Muscle of leg (tissue), 11 donors: ENCODE measurements around the gene NODAL. TPM values are rescaled to one million over a fixed set of nuclear protein-coding genes. Genes with fewer than 3 reads are reported as not detected.
A peak's percentile ranks its signal among the peaks of the same experiment; 100 is the strongest.

Experiments used
- DNase-seq: peaks from one replicate; pipeline ENCODE4 v3.0.0; 2013
- H3K27ac ChIP-seq: one replicate; pipeline ENCODE4 v1.5.1; 2013; ENCODE audit warnings: mild to moderate bottlenecking, low read length, control low read depth
- H3K27me3 ChIP-seq: one replicate; pipeline ENCODE4 v1.6.1; 2013; ENCODE audit warnings: low read length; ENCODE audit not compliant: control insufficient read depth, insufficient read depth
- H3K36me3 ChIP-seq: one replicate; pipeline ENCODE4 v1.6.1; 2013; ENCODE audit warnings: low read length; ENCODE audit not compliant: control insufficient read depth, insufficient read depth
- H3K4me1 ChIP-seq: one replicate; pipeline ENCODE4 v1.6.1; 2013; ENCODE audit warnings: low read length; ENCODE audit not compliant: control insufficient read depth, insufficient read depth
- H3K4me3 ChIP-seq: one replicate; pipeline ENCODE4 v1.5.1; 2013; ENCODE audit warnings: low read length, control low read depth
- H3K9me3 ChIP-seq: replicated peaks from 2 replicates; pipeline ENCODE4 v1.6.1; 2013; ENCODE audit warnings: low read depth, low read length; ENCODE audit not compliant: control insufficient read depth
- WGBS: methylation state at CpG from one replicate; pipeline ENCODE4 v1.1.5; 2013; ENCODE audit warnings: missing lambda C conversion rate; ENCODE audit not compliant: insufficient coverage; 5-methylcytosine and 5-hydroxymethylcytosine counted together
- polyA plus RNA-seq, 8 donors: library from polyadenylated mRNA; unstranded; fragments of 120-200 nt; gene quantifications; one replicate each; pipeline versions ENCODE4 v1.2.1 to v1.2.3, GENCODE V29; 2013; ENCODE audit warnings: inconsistent platforms in 1 of 8, low replicate concordance in 1 of 8; ENCODE audit not compliant: insufficient read length in 8 of 8, insufficient read depth in 1 of 8
- total RNA-seq: library from RNA; stranded (reverse); fragments of 120-200 nt; gene quantifications from one replicate; pipeline ENCODE4 v1.2.4, GENCODE V29; 2013

The NODAL gene
- total and polyA plus RNA-seq, 9 donors = 0.04 to 0.53 (median 0.22) TPM

DNA sequence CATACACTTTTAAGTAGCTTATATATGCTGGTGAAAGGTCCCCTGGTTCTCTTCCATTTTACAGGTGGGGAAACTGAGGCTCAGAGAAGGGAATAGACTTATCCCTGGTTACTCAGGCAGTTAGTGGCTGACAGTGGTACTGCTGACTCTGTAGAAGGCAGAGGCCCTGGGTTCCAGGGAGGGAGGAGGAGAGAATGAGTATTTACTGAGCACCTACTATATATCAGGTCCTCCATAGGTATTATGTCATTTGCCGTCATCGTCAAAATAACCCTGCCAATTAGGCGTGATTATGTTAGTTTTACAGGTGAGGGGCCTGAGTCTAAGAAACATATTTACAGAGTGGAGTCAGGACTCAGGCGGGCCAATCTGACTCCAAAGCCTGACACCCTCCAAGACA, 23.8 kb upstream of the NODAL start:
- Histone ChIP-seq H3K27me3 (peaks cover 9% of the 10 kb centered on the region), H3K4me1 (peaks cover 29% of the 10 kb centered on the region), H3K27ac (no peak overlapping the region), H3K36me3 (no peaks in the 10 kb centered on the region), H3K9me3 (no peaks in the 10 kb centered on the region), H3K4me3 (no peak overlapping the region)
- no CpG with 5 or more reads among the region's 4 CpGs for WGBS
- DNase-seq = no peak

DNA sequence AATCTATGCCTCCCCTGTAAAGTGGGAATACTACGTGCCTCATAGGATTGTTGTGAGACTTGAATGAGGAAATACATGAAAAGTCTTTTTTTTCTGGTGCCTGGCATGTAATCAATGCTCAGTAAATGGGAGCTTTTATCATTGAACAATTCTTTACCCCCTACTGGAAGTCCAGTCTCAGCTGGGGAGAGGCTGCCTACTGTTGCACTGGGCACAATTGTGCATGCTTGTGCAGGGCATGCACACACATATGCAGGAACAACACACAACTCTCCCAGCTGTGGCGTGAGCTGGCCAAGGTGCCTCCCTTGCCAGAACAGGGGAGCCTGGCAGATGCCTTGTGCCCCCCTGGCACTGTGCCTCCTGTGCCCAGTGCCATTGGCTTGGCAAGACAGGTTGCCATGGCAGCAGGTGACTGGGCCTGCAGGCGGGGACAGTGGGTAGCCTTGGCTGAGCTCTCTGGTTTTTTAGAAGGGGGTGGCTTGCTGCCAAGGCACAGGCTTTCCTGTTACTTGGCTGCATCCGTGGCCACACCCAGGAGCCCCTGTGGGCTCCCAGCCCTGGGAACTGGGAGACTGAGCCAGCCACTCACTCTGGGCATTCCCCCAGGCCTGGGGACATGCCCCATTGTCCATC, 21.0 kb upstream of the NODAL start:
- peak; percentile 87 for DNase-seq
- WGBS = 46% methylated on average over 2 of the region's 4 CpGs
- no peaks in the 10 kb centered on the region for H3K9me3 ChIP-seq
- peak overlapping the region; percentile 51 for H3K27ac ChIP-seq
- no peaks in the 10 kb centered on the region for H3K36me3 ChIP-seq
- H3K4me1 ChIP-seq = peaks cover 40% of the 10 kb centered on the region
- no peak overlapping the region for H3K4me3 ChIP-seq
- H3K27me3 ChIP-seq = peaks cover 27% of the 10 kb centered on the region

DNA sequence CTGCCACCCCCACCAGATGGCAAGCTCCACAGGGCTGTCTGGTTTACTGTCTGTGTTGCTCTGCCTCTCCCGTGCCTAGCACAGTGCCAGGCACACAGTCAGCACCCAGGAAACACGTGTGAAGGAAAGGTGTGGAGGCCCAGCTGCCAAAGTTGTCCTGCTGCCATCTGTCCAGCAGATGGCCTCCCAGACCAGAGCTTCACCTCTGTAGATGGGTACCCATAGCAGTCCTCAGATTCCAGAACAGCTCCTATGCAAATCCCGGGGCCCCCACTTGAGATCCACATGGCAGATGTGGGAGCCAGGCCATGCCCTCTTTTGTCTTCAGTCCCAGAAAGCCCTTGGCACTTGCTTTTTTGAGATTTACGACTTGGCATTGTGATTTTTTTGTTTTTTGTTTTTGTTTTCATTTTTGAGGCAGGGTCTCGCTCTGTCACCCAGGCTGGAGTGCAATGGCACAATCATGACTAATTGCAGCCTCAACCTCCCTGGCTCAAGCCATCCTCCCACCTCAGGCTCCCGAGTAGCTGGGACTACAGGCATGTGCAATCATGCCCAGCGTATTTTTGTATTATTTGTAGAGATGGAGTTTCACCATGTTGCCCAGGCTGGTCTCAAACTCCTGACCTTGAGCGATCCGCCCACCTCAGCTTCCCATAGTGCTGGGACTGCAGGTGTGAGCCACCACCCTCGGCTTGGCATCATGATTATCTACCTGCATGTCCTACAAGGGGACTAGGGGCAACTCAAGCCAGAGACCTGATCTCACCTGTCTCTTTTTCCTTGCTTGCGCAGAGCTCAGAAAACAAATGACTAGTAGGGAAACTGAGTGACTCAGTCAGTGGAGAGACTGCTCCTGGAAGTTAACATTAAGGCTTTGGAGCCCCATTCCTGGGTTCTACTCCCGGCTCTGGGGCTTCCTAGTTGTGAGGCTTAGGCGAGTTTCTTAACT, 20.2 kb upstream of the NODAL start:
- Histone ChIP-seq H3K4me3 (no peak overlapping the region), H3K4me1 (peaks cover 41% of the 10 kb centered on the region), H3K9me3 (no peaks in the 10 kb centered on the region), H3K36me3 (no peaks in the 10 kb centered on the region), H3K27ac (peak overlapping the region; percentile 51), H3K27me3 (peaks cover 24% of the 10 kb centered on the region)
- peak; percentile 74 for DNase-seq
- WGBS = 41% methylated on average over 6 of the region's 13 CpGs

DNA sequence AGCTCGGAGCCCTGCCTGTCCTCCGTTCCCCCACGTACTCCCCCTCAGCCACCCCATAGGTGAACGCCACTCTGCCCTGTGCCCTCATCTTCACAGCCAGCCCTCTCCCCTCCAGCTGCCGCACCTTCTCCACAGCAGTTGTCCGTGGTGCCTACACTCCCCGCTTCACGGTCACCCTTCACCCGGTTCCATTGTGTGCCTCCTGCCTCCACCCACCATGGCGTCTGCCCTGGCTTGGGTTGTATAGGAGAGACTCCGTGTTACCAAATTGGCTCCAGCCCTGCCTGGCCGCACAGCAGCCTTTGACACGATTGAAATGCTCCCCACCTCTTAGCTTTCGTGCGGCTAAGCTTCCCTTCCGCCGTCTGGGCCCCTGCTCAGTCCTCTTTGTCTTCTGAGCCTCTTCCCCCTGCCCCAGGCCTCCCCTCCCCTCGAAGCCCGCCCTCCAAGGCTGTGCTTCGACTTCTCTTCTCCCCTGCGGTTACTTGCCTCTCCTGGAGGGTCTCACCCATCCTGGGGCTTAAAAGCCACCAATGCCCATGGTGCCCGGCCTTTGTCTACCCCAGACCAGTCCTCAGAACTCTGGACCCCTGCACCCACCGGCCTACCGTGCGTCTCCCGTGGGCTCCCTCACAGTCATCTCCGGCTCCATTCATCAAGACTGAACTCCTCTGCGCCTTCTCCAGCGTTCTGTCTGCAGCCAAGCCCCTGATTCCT, 18.5 kb upstream of the NODAL start:
- no peak overlapping the region for H3K4me3 ChIP-seq
- peaks cover 35% of the 10 kb centered on the region for H3K27me3 ChIP-seq
- H3K4me1 ChIP-seq = peaks cover 44% of the 10 kb centered on the region
- 57% methylated on average over 24 of the region's 29 CpGs for WGBS
- no peaks in the 10 kb centered on the region for H3K36me3 ChIP-seq
- no peaks in the 10 kb centered on the region for H3K9me3 ChIP-seq
- DNase-seq = no peak
- no peak overlapping the region for H3K27ac ChIP-seq

DNA sequence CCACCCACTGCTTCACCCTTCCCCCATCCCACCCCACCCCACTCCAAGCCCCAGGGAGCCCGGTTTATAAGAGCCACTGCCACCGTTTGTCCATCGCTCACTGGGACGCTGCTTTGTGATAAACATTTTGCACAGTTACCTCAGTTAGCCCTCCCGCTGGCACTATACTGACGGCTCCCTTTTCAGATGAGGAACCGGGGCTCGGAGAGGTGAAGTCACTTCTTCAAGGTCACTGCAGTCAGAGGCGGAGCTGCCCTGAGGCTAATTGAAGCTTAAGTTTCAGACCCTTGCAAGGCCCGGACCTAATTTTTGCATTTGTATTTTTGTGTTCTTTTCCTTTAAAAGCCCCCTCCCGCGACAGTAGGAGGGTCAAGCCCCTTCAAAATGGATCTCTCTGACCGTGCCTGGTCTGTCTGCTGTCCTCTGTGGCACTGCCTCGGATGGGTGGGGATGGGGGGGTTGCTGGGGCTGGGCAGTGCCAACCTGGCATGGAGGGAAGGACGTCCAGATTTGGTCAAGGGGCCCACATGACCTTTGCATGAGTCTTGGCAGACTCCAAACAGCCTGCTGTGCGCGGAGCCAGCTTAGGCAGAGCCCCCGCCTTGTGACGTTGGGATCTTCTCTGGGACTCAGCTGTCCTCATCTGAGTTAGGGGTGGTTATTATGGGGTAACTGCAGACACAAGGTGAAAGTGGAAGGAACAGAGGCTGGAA, 17.7 kb upstream of the NODAL start:
- peak overlapping the region; percentile 51 for H3K27ac ChIP-seq
- H3K27me3 ChIP-seq = peaks cover 37% of the 10 kb centered on the region
- H3K4me3 ChIP-seq = no peak overlapping the region
- H3K4me1 ChIP-seq = peaks cover 44% of the 10 kb centered on the region
- H3K9me3 ChIP-seq = no peaks in the 10 kb centered on the region
- no peak for DNase-seq
- 23% methylated on average over 12 of the region's 19 CpGs for WGBS
- H3K36me3 ChIP-seq = no peaks in the 10 kb centered on the region

DNA sequence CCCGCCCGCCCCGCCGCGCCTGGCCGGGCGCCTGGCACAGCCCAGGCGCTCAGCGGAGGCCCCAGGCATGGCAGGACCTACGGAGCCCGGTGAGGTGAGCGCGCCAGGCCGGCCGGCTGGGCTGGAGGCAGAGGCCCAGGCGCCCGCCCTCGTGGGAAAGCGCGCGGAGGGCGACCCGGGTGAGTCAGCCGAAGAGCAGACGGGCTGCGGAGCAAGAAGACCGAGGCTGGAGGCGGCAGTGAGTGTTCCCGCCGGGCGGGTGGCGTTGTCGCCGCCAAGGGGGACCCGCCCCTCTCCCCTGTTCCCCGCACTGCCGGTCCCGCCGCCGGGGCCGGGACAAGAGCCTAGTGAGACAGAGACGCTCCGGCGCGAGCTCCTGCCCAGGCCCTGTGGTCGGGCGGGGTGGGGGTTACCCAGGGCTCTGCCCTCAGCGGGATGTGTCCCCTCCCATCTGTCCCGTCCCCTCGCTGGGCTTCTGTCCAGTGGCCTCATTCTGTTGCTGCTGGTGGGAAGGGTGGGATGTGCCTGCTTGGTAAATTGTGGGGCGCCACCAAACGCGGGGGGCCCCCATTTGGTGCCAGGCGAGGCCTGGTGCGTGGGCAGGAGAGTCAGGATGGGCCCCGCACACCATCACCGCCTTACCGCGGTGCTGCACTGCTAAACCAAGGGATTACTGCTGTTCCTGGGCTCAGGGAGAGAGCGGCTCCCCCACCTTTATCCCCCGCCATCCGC, 17.0 kb upstream of the NODAL start:
- H3K4me1 ChIP-seq = peaks cover 44% of the 10 kb centered on the region
- peak overlapping the region; percentile 30 for H3K4me3 ChIP-seq
- H3K27ac ChIP-seq = peak overlapping the region; percentile 51
- DNase-seq = peak; percentile 62
- 3% methylated on average over 54 of the region's 62 CpGs for WGBS
- H3K36me3 ChIP-seq = no peaks in the 10 kb centered on the region
- H3K9me3 ChIP-seq = no peaks in the 10 kb centered on the region
- peaks cover 37% of the 10 kb centered on the region for H3K27me3 ChIP-seq

DNA sequence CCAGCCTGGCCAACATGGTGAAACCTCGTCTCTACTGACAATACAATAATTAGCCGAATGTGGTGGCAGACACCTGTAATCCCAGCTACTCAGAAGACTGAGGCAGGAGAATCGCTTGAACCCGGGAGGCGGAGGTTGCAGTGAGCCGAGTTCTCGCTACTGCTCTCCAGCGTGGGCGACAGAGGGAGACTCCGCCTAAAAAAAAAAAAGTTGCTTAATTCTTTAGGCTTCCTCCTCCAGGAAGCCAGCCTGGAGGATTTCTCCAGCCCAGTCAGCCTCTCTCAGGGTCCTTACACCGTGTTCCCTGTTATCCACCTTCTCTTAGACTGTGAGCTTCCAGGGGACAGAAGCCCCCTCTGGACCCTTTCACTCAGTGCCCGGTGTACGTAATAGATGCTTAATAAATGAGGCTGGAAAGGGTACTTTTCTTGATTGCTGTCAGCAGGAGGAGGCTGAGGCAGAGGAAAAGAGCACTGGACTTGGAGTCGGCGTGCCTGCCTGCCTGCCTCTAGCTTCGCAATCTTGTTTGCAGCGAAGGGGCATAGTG, 16.4 kb upstream of the NODAL start:
- no peak for DNase-seq
- H3K4me1 ChIP-seq = peaks cover 42% of the 10 kb centered on the region
- H3K4me3 ChIP-seq = no peak overlapping the region
- H3K27me3 ChIP-seq = peaks cover 37% of the 10 kb centered on the region
- H3K27ac ChIP-seq = no peak overlapping the region
- no peaks in the 10 kb centered on the region for H3K9me3 ChIP-seq
- WGBS = 45% methylated on average over 14 of the region's 17 CpGs
- H3K36me3 ChIP-seq = no peaks in the 10 kb centered on the region

DNA sequence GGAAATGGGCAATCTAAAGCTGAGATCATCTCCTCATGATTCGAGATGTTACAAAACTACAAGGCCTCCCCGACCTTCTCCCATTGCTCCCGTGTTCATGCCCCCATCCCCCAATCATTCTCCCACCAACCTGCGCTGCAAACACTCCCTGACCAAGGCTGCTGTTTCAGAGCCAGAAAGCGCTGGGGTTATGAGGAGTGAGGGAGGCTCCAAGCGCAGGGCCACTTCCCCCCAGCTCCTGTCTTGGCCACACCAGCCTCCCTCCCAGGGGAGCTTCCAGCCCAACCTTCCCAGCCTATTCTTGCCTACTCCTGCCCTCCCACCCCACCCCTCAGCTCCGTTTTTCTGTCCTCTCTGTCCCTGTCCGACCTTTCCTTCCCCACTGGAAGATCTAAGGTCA, 14.7 kb upstream of the NODAL start:
- Histone ChIP-seq H3K4me1 (peaks cover 26% of the 10 kb centered on the region), H3K27ac (no peak overlapping the region), H3K9me3 (no peaks in the 10 kb centered on the region), H3K36me3 (no peaks in the 10 kb centered on the region), H3K27me3 (peaks cover 37% of the 10 kb centered on the region), H3K4me3 (no peak overlapping the region)
- WGBS = 26% methylated on average over 3 of the region's 8 CpGs
- no peak for DNase-seq

DNA sequence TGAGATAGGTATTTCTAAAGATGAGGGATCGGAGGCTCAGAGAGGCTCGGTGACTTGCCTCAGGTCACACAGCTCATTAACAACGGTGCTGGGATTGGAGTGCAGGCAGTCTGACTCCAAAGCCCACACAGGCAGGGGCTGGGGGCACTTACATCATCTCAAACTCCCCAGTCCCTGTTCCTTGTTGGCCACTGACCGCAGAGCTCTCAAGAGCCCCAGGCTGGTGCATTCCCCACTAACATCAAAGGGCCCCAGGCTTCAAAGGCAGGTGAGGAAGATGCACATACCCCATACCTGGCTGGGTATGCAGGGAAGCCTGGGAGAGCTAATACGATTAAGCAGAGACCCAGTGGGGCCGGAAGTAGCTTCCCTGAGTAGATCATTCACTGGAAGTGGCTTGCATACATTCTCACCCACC, 13.7 kb upstream of the NODAL start:
- Histone ChIP-seq H3K4me3 (no peak overlapping the region), H3K27me3 (peaks cover 41% of the 10 kb centered on the region), H3K36me3 (no peaks in the 10 kb centered on the region), H3K27ac (no peak overlapping the region), H3K9me3 (no peaks in the 10 kb centered on the region), H3K4me1 (peaks cover 29% of the 10 kb centered on the region)
- DNase-seq = no peak
- WGBS = 20% methylated on average over 1 of the region's 6 CpGs
